Fibroblast of mammary gland (primary cell): ENCODE results near the gene ATP6V1B1.

ENCODE experiments used
- DNase-seq: peaks from one replicate; pipeline ENCODE4 v3.0.0-alpha.2; 2010; ENCODE audit warnings: low read depth
- H3K4me3 ChIP-seq: 2 replicates; pipeline ENCODE4 v1.5.1; 2011; ENCODE audit warnings: low read depth, mild to moderate bottlenecking, low read length, moderate library complexity; ENCODE audit not compliant: control insufficient read depth
- TF ChIP-seq, protein P1 (sequence below): conservative IDR thresholded peaks from 2 replicates; pipeline ENCODE4 v1.5.1; 2011; ENCODE audit warnings: low read depth, low read length, inconsistent platforms; ENCODE audit not compliant: control insufficient read depth, insufficient read depth

ATP6V1B1 gene

DNA sequence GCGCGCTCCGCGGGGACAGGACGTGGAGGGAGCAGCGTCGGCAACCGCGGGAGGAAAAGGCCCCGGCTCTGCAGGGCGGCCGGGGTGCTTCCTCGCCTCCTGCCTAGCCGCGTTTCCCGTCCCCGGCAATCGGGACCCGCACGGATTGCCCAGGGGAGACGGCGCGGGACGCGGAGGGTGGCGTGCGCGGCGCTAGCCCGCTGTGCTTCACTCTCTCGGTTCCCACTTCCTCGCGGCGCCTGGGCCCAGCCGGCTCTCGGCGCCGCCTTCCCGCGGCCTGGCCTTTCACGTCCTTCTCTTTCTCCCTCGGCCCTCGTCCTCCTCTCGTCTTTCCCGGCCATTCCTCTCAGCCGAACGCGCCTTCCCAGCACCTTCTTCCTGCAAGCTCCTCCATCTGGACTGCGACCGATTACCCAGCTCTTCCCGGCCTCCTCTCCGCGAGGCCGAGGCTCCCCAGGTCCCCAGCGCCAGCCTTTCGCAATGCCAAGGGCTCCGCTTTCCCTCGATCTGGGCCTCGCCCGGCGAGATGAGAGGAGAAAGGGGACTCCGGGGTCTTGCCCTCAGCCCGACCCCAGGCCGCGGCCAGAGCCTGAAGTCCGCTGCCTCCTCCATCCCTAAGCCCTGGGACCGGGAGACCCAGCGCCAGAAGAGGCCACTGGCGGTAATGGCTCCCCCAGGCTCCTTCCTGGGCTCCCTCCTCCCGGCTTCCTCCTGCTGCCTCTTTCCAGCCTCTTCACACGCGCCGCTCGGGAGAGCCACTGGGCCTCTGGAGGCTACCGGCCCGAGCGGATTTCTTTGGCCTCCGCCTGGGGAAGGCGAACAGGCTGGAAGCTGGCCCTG is 34.3 kb upstream of the ATP6V1B1 start:
- DNase-seq = peak; percentile 39
- TF ChIP-seq, protein P1, sequence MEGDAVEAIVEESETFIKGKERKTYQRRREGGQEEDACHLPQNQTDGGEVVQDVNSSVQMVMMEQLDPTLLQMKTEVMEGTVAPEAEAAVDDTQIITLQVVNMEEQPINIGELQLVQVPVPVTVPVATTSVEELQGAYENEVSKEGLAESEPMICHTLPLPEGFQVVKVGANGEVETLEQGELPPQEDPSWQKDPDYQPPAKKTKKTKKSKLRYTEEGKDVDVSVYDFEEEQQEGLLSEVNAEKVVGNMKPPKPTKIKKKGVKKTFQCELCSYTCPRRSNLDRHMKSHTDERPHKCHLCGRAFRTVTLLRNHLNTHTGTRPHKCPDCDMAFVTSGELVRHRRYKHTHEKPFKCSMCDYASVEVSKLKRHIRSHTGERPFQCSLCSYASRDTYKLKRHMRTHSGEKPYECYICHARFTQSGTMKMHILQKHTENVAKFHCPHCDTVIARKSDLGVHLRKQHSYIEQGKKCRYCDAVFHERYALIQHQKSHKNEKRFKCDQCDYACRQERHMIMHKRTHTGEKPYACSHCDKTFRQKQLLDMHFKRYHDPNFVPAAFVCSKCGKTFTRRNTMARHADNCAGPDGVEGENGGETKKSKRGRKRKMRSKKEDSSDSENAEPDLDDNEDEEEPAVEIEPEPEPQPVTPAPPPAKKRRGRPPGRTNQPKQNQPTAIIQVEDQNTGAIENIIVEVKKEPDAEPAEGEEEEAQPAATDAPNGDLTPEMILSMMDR = no peak
- H3K4me3 ChIP-seq = peak overlapping the region; percentile 58

DNA sequence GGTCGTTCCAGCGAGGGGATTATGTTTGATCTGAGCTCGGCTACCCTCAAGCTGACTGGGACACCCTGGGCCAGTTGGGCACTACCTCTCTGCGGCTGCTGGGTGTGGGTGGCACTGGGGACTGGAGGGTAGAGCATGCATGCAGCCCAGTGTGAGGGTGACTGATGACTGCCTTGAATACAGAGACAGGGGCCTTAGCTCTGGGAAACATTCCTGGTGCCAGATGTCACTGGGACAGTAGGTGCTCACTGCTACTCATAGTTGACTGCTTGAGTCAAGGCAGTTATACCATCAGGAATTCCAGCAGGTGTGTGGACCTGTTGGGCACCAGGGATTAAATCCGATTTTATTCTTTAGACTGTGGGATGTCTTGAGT is 33.6 kb upstream of the ATP6V1B1 start:
- peak overlapping the region; percentile 58 for H3K4me3 ChIP-seq
- DNase-seq = peak; percentile 7
- TF ChIP-seq, protein P1 = no peak

DNA sequence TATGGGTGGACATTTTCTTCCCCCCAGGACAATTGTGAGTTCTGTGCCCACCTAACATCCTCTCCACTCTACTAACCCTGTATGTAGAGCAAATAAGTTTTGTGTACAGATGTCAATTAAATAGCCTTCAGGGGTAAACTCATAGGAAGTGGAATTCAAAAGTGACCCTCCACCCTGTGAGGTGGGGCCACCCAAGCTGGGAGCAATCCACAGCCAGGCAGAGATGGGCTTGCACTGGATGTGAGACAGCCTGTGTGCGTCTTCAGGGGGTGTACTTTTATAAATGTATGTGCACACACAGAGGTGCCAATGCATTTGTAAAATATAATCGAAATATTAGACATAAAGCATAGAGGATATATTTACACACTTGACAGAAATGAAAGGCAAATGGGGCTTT is 33.1 kb upstream of the ATP6V1B1 start:
- TF ChIP-seq, protein P1 = no peak
- H3K4me3 ChIP-seq = no peak overlapping the region
- DNase-seq = no peak

DNA sequence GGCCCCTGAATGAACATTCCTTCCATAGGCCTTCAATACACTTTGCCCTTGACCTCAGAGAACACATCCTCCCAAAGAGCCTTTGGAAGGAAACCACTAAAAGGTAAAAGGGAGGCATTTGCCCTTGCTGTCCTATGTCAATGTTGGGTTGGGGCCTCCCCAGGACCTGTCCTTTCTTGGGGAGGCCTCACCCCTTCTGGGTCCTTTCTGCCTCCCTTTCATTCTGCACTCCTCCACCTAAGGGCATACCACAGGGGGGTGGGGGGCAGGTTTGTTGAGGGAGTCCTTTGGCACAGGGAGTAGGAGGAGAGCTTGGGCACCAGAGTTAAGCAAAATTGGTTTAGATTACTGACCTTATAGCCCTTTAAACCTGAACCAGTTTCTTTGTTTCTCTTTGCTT is 32.5 kb upstream of the ATP6V1B1 start:
- TF ChIP-seq, protein P1 = no peak
- no peak for DNase-seq
- H3K4me3 ChIP-seq = no peak overlapping the region

DNA sequence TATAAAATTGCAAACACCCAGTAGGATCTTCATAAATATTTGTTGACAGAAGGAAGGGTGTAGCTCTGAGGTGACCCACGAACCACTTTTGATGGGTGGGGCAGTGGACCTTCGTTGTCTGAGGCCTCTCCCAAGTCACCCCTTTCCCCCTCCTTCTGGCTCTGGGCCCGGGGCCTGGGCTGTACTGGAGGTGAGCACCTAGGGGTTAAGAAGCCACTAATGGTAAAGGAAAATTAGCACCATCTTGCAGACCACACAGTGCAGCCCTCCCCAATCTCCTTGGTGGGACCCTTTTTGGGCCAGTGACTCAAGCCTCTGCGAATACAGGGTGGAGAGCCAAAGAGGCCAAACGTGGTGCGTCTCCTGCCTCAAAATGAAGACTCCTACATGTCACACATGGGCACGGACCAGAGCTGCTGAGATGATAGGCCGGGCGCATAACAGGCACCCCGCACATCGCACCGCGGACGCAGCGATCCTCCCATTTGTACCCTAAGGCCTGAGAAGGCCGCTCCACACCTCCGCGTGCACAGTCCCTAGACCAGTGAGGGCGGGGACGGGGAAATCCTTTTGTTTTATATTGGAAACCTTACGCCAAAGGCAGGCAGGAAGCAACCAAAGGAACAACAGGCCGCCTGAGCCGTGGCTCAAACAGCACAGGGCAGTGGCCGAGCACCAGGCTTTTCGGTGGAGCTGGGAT is 31.9 kb upstream of the ATP6V1B1 start:
- no peak overlapping the region for H3K4me3 ChIP-seq
- DNase-seq = no peak
- TF ChIP-seq, protein P1 = no peak

DNA sequence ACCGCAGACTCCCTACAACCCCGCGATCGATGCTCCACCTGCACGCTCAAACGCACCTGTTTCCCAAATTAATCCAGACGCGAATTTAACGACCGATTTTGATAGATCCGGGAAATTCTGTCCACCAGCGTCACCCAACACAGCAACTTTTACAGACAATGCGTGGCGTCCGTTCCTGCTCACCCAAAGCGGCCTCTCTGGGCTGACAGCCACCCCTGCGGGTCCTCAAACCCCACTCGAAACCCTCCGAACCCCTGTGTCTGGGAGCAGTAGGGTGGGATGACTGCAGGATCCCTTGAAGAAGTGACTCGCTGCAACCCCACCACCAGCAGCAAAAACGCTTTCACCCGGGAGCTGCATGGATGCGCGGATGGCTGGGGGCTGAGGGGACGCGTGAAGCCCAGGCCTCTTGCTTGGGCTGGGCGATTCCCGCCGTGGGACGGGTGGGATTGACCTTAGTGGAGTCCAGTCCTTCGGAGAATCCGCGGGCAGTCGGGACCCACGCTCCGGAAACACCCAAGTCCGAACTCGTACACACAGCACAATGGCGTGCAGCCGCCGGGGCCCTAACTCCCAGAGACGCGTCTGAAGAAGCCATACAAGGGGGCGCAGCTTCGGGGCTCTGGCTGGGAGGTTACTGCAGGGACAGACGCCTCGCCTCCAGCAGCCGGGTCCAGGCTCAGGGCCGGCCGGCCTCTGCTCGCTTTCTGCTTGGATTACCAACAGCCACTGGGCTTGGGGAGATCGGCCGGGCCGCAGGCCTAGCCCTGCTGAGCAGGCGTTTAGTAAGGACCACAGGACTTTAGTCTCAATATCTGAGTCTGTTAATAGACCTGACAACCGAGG is 31.1 kb upstream of the ATP6V1B1 start:
- TF ChIP-seq, protein P1 = no peak
- DNase-seq = no peak
- no peak overlapping the region for H3K4me3 ChIP-seq
